K562 (cell line): ENCODE results near the gene CAMK2D.

ENCODE experiments used
- CREM ChIP-seq: IDR thresholded peaks from 2 replicates; pipeline ENCODE4 v1.6.1; 2014; ENCODE audit warnings: antibody characterized with exemption, low read depth
- CTCF ChIP-seq, 3 experiments: IDR thresholded peaks in 2 of 3; conservative IDR thresholded peaks in 1 of 3; 2 replicates each; pipeline ENCODE4 v1.5.1; 2011 to 2012; ENCODE audit warnings: low read length in 3 of 3, mild to moderate bottlenecking in 3 of 3, control low read depth in 2 of 3, improper control_type of control experiment in 1 of 3, inconsistent platforms in 1 of 3, low read depth in 1 of 3, mixed read lengths in 1 of 3, moderate library complexity in 1 of 3; ENCODE audit not compliant: insufficient read depth in 2 of 3
- ETV5 ChIP-seq: sonication (generic); formaldehyde crosslinking; IDR thresholded peaks from 2 replicates; pipeline ENCODE4 v1.4.0; 2020; ENCODE audit warnings: low read depth, mild to moderate bottlenecking, missing genetic modification reagents
- GATA2 ChIP-seq: sonication (generic); formaldehyde crosslinking; IDR thresholded peaks from 2 replicates; pipeline ENCODE4 v1.4.0; 2020; ENCODE audit warnings: mild to moderate bottlenecking, missing genetic modification reagents
- HNRNPL ChIP-seq: fragments of 200-400 bp; formaldehyde crosslinking; IDR thresholded peaks from 2 replicates; pipeline ENCODE4 v1.6.1; 2017; ENCODE audit warnings: low read depth, mild to moderate bottlenecking, low read length
- NFIC ChIP-seq: fragments of 450-650 bp; IDR thresholded peaks from 2 replicates; pipeline ENCODE4 v1.6.1; 2017; ENCODE audit warnings: mild to moderate bottlenecking, inconsistent platforms
- RBM34 ChIP-seq: fragments of 200-400 bp; formaldehyde crosslinking; IDR thresholded peaks from 2 replicates; pipeline ENCODE4 v1.6.1; 2018; ENCODE audit warnings: low read length, borderline replicate concordance; ENCODE audit not compliant: insufficient read depth
- RHOXF2B ChIP-seq: fragments of 250-450 bp; sonication (Bioruptor Pico); conservative IDR thresholded peaks from 2 replicates; pipeline ENCODE4 v1.5.1; 2021
- RNF219 ChIP-seq: fragments of 250-450 bp; sonication (Bioruptor Pico); IDR thresholded peaks from 2 replicates; pipeline ENCODE4 v1.5.0; 2022; ENCODE audit warnings: mild to moderate bottlenecking
- SP2 ChIP-seq: IDR thresholded peaks from 2 replicates; pipeline ENCODE4 v1.6.1; 2011; ENCODE audit warnings: mild to moderate bottlenecking, low read depth, low read length, moderate library complexity; ENCODE audit not compliant: poor library complexity, severe bottlenecking; ENCODE audit errors: extremely low read depth
- STAT6 ChIP-seq: sonication (generic); formaldehyde crosslinking; IDR thresholded peaks from 2 replicates; pipeline ENCODE4 v1.8.1; 2023; ENCODE audit warnings: mild to moderate bottlenecking, missing genetic modification reagents
- YY1 ChIP-seq, 3 experiments: IDR thresholded peaks; 2 replicates each; pipeline ENCODE4 v1.6.1; 2011; ENCODE audit warnings: low read length in 2 of 3, mild to moderate bottlenecking in 2 of 3, moderate library complexity in 2 of 3, borderline replicate concordance in 1 of 3, control low read depth in 1 of 3, low read depth in 1 of 3; ENCODE audit not compliant: insufficient read depth in 3 of 3, insufficient replicate concordance in 2 of 3, control insufficient read depth in 1 of 3, insufficient read length in 1 of 3; ENCODE audit errors: extremely low read depth in 1 of 3

- TF ChIP-seq RNF219: no peak
- TF ChIP-seq RBM34: no peak
- TF ChIP-seq CTCF (IDR thresholded peaks at IDR 0.05 in 2 of 3, conservative IDR thresholded peaks at IDR 0.05 in 1 of 3; ENCODE audit: insufficient read depth in 2 of 3, low read depth in 1 of 3, low read length in 3 of 3): no peak
- TF ChIP-seq NFIC: no peak
- TF ChIP-seq STAT6 (CRISPR knock-in tag): no peak
- no peak for TF ChIP-seq CREM
- TF ChIP-seq HNRNPL: no peak
- no peak for TF ChIP-seq RHOXF2B (CRISPR knock-in tag)
- no peak for TF ChIP-seq GATA2 (CRISPR knock-in tag)
- TF ChIP-seq ETV5 (CRISPR knock-in tag): no peak
- no peak for TF ChIP-seq YY1 (IDR thresholded peaks at IDR 0.05; ENCODE audit: borderline replicate concordance in 1 of 3, control insufficient read depth in 1 of 3, extremely low read depth in 1 of 3, insufficient read depth in 3 of 3, insufficient read length in 1 of 3, insufficient replicate concordance in 2 of 3, low read depth in 1 of 3, low read length in 2 of 3)
- TF ChIP-seq SP2: no peak
Observed at GRCh38 chr4:113637363-113637762, 124.2 kb downstream of the CAMK2D start.
